RWPE2 (cell line): ENCODE data around the gene ATAD5.
A peak's percentile ranks its signal among the peaks of the same experiment; 100 is the strongest.
"Not testable (repeated sequence)": the region's sequence is repeated elsewhere in the genome, so short reads cannot be mapped to it uniquely, and the experiment has no call there.

Experiments
- ATAC-seq: fragments of 200-7000 bp; cut with Tn5 transposase; 3 replicates; pipeline ENCODE4 v1.9.1; 2021; ENCODE audit warnings: low read depth
- DNase-seq: peaks from one replicate; pipeline ENCODE4 v3.0.0-alpha.2; 2020; ENCODE audit warnings: low spot score
- H3K27ac ChIP-seq: fragments of 450-650 bp; 2 replicates; pipeline ENCODE4 v1.5.1; 2017; ENCODE audit warnings: mild to moderate bottlenecking; ENCODE audit not compliant: poor library complexity, severe bottlenecking
- H3K27me3 ChIP-seq: fragments of 250-450 bp; sonication (Bioruptor Pico); 2 replicates; pipeline ENCODE4 v1.5.1; 2021; ENCODE audit warnings: mild to moderate bottlenecking, moderate library complexity; ENCODE audit not compliant: insufficient read depth, poor library complexity, severe bottlenecking
- H3K36me3 ChIP-seq: fragments of 250-450 bp; sonication (Bioruptor Pico); 2 replicates; pipeline ENCODE4 v1.5.1; 2020; ENCODE audit warnings: low read depth, mild to moderate bottlenecking, moderate library complexity
- H3K4me1 ChIP-seq: fragments of 250-450 bp; sonication (Bioruptor Pico); 2 replicates; pipeline ENCODE4 v1.5.1; 2021; ENCODE audit warnings: mild to moderate bottlenecking, moderate library complexity; ENCODE audit not compliant: insufficient read depth, poor library complexity, severe bottlenecking
- H3K4me3 ChIP-seq: fragments of 250-450 bp; sonication (Bioruptor Pico); 2 replicates; pipeline ENCODE4 v1.5.1; 2021; ENCODE audit warnings: mild to moderate bottlenecking, moderate library complexity; ENCODE audit not compliant: severe bottlenecking
- H3K9me3 ChIP-seq: fragments of 250-450 bp; sonication (Bioruptor Pico); 2 replicates; pipeline ENCODE4 v1.5.1; 2021; ENCODE audit warnings: mild to moderate bottlenecking, moderate library complexity; ENCODE audit not compliant: severe bottlenecking
- TF ChIP-seq, protein P1 (sequence below): fragments of 450-650 bp; IDR thresholded peaks from one replicate; pipeline ENCODE4 v1.5.1; 2017; ENCODE audit warnings: mild to moderate bottlenecking, moderate library complexity; ENCODE audit not compliant: poor library complexity, severe bottlenecking

The ATAD5 gene

DNA sequence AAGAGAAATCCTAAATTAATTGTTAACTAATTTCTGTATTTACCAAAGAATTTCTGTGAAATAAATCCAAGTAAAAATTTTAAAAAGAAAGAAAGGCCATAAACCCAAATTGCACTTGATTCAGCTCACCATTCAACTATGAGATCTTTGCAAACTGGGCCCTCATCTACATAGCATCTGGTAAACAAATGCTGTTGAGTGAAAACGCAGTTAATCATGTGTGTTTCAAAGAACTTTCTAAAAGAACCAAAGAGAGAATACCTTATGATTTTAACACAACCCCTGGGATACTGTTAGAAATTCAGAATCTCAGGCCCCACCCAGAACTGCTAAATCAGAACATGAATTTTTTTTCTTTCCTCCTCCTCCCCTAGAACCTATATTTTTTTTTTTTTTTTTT, 23.9 kb upstream of the ATAD5 start:
- Histone ChIP-seq H3K36me3 (peaks cover 24% of the 10 kb centered on the region), H3K27ac (no peak overlapping the region), H3K27me3 (no peaks in the 10 kb centered on the region), H3K4me3 (no peak overlapping the region), H3K4me1 (peaks cover 9% of the 10 kb centered on the region), H3K9me3 (no peaks in the 10 kb centered on the region)
- TF ChIP-seq, protein P1, sequence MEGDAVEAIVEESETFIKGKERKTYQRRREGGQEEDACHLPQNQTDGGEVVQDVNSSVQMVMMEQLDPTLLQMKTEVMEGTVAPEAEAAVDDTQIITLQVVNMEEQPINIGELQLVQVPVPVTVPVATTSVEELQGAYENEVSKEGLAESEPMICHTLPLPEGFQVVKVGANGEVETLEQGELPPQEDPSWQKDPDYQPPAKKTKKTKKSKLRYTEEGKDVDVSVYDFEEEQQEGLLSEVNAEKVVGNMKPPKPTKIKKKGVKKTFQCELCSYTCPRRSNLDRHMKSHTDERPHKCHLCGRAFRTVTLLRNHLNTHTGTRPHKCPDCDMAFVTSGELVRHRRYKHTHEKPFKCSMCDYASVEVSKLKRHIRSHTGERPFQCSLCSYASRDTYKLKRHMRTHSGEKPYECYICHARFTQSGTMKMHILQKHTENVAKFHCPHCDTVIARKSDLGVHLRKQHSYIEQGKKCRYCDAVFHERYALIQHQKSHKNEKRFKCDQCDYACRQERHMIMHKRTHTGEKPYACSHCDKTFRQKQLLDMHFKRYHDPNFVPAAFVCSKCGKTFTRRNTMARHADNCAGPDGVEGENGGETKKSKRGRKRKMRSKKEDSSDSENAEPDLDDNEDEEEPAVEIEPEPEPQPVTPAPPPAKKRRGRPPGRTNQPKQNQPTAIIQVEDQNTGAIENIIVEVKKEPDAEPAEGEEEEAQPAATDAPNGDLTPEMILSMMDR, result no peak
- no peak for ATAC-seq
- no peak for DNase-seq

GRCh38 chr17:30808785-30809286, 22.9 kb upstream of the ATAD5 start:
- Histone ChIP-seq H3K9me3 (no peaks in the 10 kb centered on the region), H3K36me3 (peaks cover 15% of the 10 kb centered on the region), H3K4me1 (peaks cover 10% of the 10 kb centered on the region), H3K27ac (no peak overlapping the region), H3K4me3 (no peak overlapping the region), H3K27me3 (no peaks in the 10 kb centered on the region)
- ATAC-seq, result no peak
- TF ChIP-seq, protein P1, result no peak
- no peak for DNase-seq

GRCh38 chr17:30809867-30810266, 21.9 kb upstream of the ATAD5 start:
- peaks cover 6% of the 10 kb centered on the region for H3K36me3 ChIP-seq
- DNase-seq (no peak), ATAC-seq (no peak)
- H3K27me3 ChIP-seq, result no peaks in the 10 kb centered on the region
- H3K4me1 ChIP-seq, result peaks cover 10% of the 10 kb centered on the region
- H3K9me3 ChIP-seq, result no peaks in the 10 kb centered on the region
- H3K4me3 ChIP-seq, result no peak overlapping the region
- no peak overlapping the region for H3K27ac ChIP-seq
- TF ChIP-seq, protein P1, result no peak

GRCh38 chr17:30812218-30813177, 19.3 kb upstream of the ATAD5 start:
- ATAC-seq, result peak; percentile 69
- H3K4me3 ChIP-seq, result no peak overlapping the region
- H3K27me3 ChIP-seq, result no peaks in the 10 kb centered on the region
- peaks cover 4% of the 10 kb centered on the region for H3K36me3 ChIP-seq
- peak overlapping the region; percentile 25 for H3K27ac ChIP-seq
- no peaks in the 10 kb centered on the region for H3K9me3 ChIP-seq
- TF ChIP-seq, protein P1, result no peak
- DNase-seq, result no peak
- H3K4me1 ChIP-seq, result peaks cover 10% of the 10 kb centered on the region

DNA sequence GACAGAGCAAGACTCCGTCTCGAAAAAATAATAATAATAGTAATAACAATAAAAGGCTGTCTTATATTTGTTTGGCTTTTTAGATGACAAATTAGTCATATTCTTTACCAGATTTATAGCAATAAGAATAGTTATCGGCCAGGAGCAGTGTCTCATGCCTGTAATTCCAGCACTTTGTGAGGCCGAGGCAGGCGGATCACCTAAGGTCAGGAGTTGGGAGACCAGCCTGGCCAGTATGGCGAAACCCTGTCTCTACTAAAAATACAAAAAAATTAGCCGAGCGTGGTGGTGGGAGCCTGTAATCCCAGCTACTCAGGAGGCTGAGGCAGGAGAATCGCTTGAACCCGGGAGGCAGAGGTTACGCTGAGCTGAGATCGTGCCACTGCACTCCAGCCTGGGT, 17.5 kb upstream of the ATAD5 start:
- H3K27ac ChIP-seq, ATAC-seq: not testable (repeated sequence)

GRCh38 chr17:30814860-30815259, 16.9 kb upstream of the ATAD5 start:
- not testable (repeated sequence) for H3K9me3 ChIP-seq, H3K36me3 ChIP-seq, DNase-seq, H3K27ac ChIP-seq, H3K4me3 ChIP-seq, H3K27me3 ChIP-seq, ATAC-seq
- peaks cover 10% of the 10 kb centered on the region for H3K4me1 ChIP-seq

More for the DNA sequence above, 17.5 kb upstream of the ATAD5 start:
- not testable (repeated sequence) for H3K9me3 ChIP-seq, H3K36me3 ChIP-seq, H3K27me3 ChIP-seq, DNase-seq, H3K4me3 ChIP-seq
- peaks cover 10% of the 10 kb centered on the region for H3K4me1 ChIP-seq
